Natural killer cell (primary cell): ENCODE data around the gene LRRTM2. TPM values are rescaled to one million over a fixed set of nuclear protein-coding genes. Genes with fewer than 3 reads are reported as not detected.
"Not testable (repeated sequence)": the region's sequence is repeated elsewhere in the genome, so short reads cannot be mapped to it uniquely, and the experiment has no call there.

ENCODE experiments used
- ATAC-seq, 3 donors: fragments of 150-1000 bp in 2 of 3; fragments of 200-7000 bp in 1 of 3; cut with Tn5 transposase; 1 replicate in 1 of 3; 2 replicates in 2 of 3; pipeline ENCODE4 v1.10.0; 2021; ENCODE audit warnings: mild to moderate bottlenecking in 2 of 3, moderate library complexity in 2 of 3
- DNase-seq, 2 donors: peaks; one replicate each; pipeline versions ENCODE4 v3.0.0 to v3.0.0-alpha.2; 2013 to 2021; ENCODE audit warnings: mixed read lengths in 1 of 2
- H3K27ac ChIP-seq: one replicate; pipeline ENCODE4 v1.5.1; 2013; ENCODE audit warnings: mild to moderate bottlenecking, low read length
- H3K27me3 ChIP-seq: one replicate; pipeline ENCODE4 v1.6.1; 2013; ENCODE audit warnings: low read length; ENCODE audit not compliant: control insufficient read depth, insufficient read depth
- H3K36me3 ChIP-seq: one replicate; pipeline ENCODE4 v1.6.1; 2013; ENCODE audit warnings: low read length; ENCODE audit not compliant: control insufficient read depth, insufficient read depth
- H3K4me1 ChIP-seq: one replicate; pipeline ENCODE4 v1.6.1; 2013; ENCODE audit warnings: low read length; ENCODE audit not compliant: control insufficient read depth, insufficient read depth
- H3K4me3 ChIP-seq: one replicate; pipeline ENCODE4 v1.5.1; 2013; ENCODE audit warnings: low read length
- H3K9me3 ChIP-seq: one replicate; pipeline ENCODE4 v1.6.1; 2013; ENCODE audit warnings: low read length; ENCODE audit not compliant: control insufficient read depth, insufficient read depth
- H3K27ac Mint-ChIP-seq, 2 donors: one replicate each; pipeline ENCODE4 v1.8.0; 2022; ENCODE audit warnings: mild to moderate bottlenecking in 2 of 2, mixed read lengths in 2 of 2, moderate library complexity in 1 of 2
- H3K27me3 Mint-ChIP-seq, 2 donors: one replicate each; pipeline ENCODE4 v1.8.0; 2022; ENCODE audit warnings: low read depth in 2 of 2, mixed read lengths in 2 of 2
- H3K36me3 Mint-ChIP-seq: one replicate; pipeline ENCODE4 v1.8.0; 2022; ENCODE audit warnings: mixed read lengths
- H3K4me1 Mint-ChIP-seq, 2 donors: one replicate each; pipeline ENCODE4 v1.8.0; 2022; ENCODE audit warnings: mixed read lengths in 2 of 2
- H3K4me3 Mint-ChIP-seq: one replicate; pipeline ENCODE4 v1.8.0; 2022; ENCODE audit warnings: mild to moderate bottlenecking, moderate library complexity, mixed read lengths
- H3K9me3 Mint-ChIP-seq, 2 donors: one replicate each; pipeline ENCODE4 v1.8.0; 2022; ENCODE audit warnings: mixed read lengths in 2 of 2
- WGBS: methylation state at CpG from one replicate; pipeline ENCODE4 v1.1.7; 2013; ENCODE audit warnings: missing lambda C conversion rate; ENCODE audit not compliant: insufficient coverage; 5-methylcytosine and 5-hydroxymethylcytosine counted together
- intact Hi-C: fragments of 100-400 bp; cut with micrococcal nuclease; formaldehyde crosslinking; loops from one replicate; pipeline ENCODE4 v1.14.2; 2022
- total RNA-seq, 4 donors: library from RNA; stranded (reverse); fragments of 120-200 nt in 1 of 4; gene quantifications; one replicate each; pipeline versions ENCODE4 v1.2.3 to v1.2.4, GENCODE V29; 2013 to 2022
- TF ChIP-seq, protein P1 (sequence below): fragments of 200-600 bp; IDR thresholded peaks from one replicate; pipeline ENCODE4 v1.8.0; 2022; ENCODE audit warnings: antibody characterized with exemption

Gene LRRTM2, protein sequence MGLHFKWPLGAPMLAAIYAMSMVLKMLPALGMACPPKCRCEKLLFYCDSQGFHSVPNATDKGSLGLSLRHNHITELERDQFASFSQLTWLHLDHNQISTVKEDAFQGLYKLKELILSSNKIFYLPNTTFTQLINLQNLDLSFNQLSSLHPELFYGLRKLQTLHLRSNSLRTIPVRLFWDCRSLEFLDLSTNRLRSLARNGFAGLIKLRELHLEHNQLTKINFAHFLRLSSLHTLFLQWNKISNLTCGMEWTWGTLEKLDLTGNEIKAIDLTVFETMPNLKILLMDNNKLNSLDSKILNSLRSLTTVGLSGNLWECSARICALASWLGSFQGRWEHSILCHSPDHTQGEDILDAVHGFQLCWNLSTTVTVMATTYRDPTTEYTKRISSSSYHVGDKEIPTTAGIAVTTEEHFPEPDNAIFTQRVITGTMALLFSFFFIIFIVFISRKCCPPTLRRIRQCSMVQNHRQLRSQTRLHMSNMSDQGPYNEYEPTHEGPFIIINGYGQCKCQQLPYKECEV
- under 1 TPM; 0.07 to 0.43 (median 0.35) TPM for total RNA-seq
- 0.14 TPM for total RNA-seq (2013)

DNA sequence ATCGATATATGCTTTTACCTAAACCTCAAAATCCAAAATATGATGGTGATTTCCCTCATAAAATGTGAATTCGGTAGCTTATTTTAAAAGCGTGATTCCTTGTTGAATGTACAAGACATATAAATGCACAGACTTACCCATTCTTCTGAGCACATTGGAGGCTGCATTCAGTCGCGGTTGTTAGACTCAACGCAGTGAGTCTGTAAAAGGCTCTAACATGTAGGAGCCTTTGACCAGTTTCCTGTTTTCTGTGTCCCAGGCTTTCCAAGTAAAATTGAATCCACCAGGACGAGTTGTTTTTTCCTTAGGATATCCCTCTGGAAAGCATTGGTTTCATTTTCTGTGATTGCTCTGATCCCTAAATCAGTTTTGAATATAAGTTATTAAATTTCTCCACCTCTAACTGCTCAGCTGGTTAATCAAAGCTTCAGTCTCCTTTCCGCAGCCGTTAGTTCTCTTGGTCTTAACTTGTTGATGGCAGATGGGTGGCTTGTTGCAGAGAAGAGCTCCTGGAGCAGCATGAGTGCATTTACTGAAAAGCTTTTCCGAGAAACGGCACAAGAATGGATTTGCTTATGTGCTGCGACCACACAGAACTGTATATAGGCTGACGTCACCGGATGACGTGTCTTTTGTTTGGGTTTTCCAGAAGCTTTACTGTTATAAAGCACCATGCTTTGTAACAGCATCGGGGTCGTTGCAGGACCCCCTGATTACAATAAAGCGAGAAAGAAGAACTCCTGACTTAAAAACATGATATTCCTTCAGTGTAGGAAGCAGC, at the start of gene LRRTM2:
TSS of gene LRRTM2 (minus strand) at position 565 of the 781 bp plus-strand sequence. CDS start at position 141, 424 bp downstream.
- Histone ChIP-seq H3K9me3 (no peaks in the 10 kb centered on the region), H3K4me3 (no peak within 1 kb of the TSS), H3K27me3 (no peaks in the 10 kb centered on the region), H3K27ac (no peak within 1 kb of the TSS), H3K36me3 (no peaks in the 10 kb centered on the region), H3K4me1 (no peaks in the 10 kb centered on the region)
- H3K36me3 Mint-ChIP-seq = no peaks in the 10 kb centered on the region
- H3K27me3 Mint-ChIP-seq = peaks cover 6 to 10% of the 10 kb centered on the region in 2 donors
- H3K9me3 Mint-ChIP-seq = no peaks in the 10 kb centered on the region
- TF ChIP-seq, protein P1, sequence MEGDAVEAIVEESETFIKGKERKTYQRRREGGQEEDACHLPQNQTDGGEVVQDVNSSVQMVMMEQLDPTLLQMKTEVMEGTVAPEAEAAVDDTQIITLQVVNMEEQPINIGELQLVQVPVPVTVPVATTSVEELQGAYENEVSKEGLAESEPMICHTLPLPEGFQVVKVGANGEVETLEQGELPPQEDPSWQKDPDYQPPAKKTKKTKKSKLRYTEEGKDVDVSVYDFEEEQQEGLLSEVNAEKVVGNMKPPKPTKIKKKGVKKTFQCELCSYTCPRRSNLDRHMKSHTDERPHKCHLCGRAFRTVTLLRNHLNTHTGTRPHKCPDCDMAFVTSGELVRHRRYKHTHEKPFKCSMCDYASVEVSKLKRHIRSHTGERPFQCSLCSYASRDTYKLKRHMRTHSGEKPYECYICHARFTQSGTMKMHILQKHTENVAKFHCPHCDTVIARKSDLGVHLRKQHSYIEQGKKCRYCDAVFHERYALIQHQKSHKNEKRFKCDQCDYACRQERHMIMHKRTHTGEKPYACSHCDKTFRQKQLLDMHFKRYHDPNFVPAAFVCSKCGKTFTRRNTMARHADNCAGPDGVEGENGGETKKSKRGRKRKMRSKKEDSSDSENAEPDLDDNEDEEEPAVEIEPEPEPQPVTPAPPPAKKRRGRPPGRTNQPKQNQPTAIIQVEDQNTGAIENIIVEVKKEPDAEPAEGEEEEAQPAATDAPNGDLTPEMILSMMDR = no peak
- no peak for ATAC-seq
- WGBS = 95% methylated on average over 18 of the region's 18 CpGs
- H3K27ac Mint-ChIP-seq = no peak within 1 kb of the TSS
- H3K4me1 Mint-ChIP-seq = peaks cover 0 to 11% of the 10 kb centered on the region in 2 donors
- no peak for DNase-seq
- intact Hi-C loops = no loop called here
- H3K4me3 Mint-ChIP-seq = no peak within 1 kb of the TSS

- intact Hi-C loops = no loop called here
- H3K9me3 ChIP-seq = no peaks in the 10 kb centered on the region
- no peak overlapping the region for H3K4me3 ChIP-seq
- peaks cover 2% of the 10 kb centered on the region for H3K36me3 ChIP-seq
- H3K27ac ChIP-seq = no peak overlapping the region
- Mint-ChIP-seq H3K27ac (no peak overlapping the region), H3K27me3 (no peaks in the 10 kb centered on the region), H3K9me3 (no peaks in the 10 kb centered on the region), H3K36me3 (no peaks in the 10 kb centered on the region), H3K4me3 (no peak overlapping the region), H3K4me1 (peaks cover 0 to 6% of the 10 kb centered on the region in 2 donors)
- ATAC-seq (no peak), DNase-seq (no peak)
- H3K4me1 ChIP-seq = no peaks in the 10 kb centered on the region
- WGBS = 100% methylated on average over 2 of the region's 2 CpGs
- TF ChIP-seq, protein P1 = no peak
- H3K27me3 ChIP-seq = no peaks in the 10 kb centered on the region
Measured at GRCh38 chr5:138922494-138922893, 47.4 kb upstream of the LRRTM2 start.

- H3K4me3 ChIP-seq, H3K27me3 ChIP-seq, intact Hi-C loops, H3K36me3 ChIP-seq, H3K9me3 ChIP-seq, ATAC-seq, H3K4me3 Mint-ChIP-seq, DNase-seq, H3K27ac ChIP-seq, H3K36me3 Mint-ChIP-seq, H3K27me3 Mint-ChIP-seq, H3K4me1 ChIP-seq, H3K27ac Mint-ChIP-seq, H3K9me3 Mint-ChIP-seq, H3K4me1 Mint-ChIP-seq: not testable (repeated sequence)
- WGBS = 88% methylated on average over 2 of the region's 2 CpGs
Measured at GRCh38 chr5:138921362-138921761, 46.2 kb upstream of the LRRTM2 start.

DNA sequence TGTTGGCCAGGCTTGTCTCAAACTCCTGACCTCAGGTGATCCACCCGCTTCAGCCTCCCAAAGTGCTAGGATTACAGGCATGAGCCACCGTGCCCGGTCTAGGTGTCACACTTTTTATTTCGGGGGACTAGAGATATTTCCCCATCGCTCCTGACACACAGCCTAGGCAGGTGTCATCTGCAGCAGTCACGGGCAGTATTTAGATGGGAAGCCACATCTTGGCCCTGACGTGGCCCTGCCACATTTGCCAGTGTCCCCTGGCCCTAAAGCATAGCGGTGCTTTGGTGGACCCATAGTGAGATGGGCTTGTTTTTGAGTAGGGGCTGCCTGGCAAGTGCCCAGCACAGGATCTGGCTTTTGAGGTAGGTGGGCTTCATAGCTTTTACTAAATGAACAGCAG, 45.0 kb upstream of the LRRTM2 start:
- H3K4me1 Mint-ChIP-seq = no peaks in the 10 kb centered on the region
- DNase-seq (no peak), ATAC-seq (no peak)
- TF ChIP-seq, protein P1 = no peak
- no peak overlapping the region for H3K27ac ChIP-seq
- intact Hi-C loops = no loop called here
- no peaks in the 10 kb centered on the region for H3K36me3 Mint-ChIP-seq
- H3K27ac Mint-ChIP-seq = no peak overlapping the region
- H3K27me3 ChIP-seq = no peaks in the 10 kb centered on the region
- no peaks in the 10 kb centered on the region for H3K4me1 ChIP-seq
- H3K4me3 ChIP-seq = no peak overlapping the region
- no peak overlapping the region for H3K4me3 Mint-ChIP-seq
- H3K36me3 ChIP-seq = no peaks in the 10 kb centered on the region
- H3K9me3 ChIP-seq = no peaks in the 10 kb centered on the region
- H3K9me3 Mint-ChIP-seq = no peaks in the 10 kb centered on the region
- 97% methylated on average over 8 of the region's 8 CpGs for WGBS
- no peaks in the 10 kb centered on the region for H3K27me3 Mint-ChIP-seq
